HG03103 (cell line): Measurements from ENCODE around the gene CASTOR1.

Experiments
- ATAC-seq: cut with Tn5 transposase; IDR thresholded peaks from one replicate; pipeline ENCODE4 v1.9.1; 2021; ENCODE audit warnings: low read depth; ENCODE audit not compliant: unreplicated experiment

The CASTOR1 gene

DNA sequence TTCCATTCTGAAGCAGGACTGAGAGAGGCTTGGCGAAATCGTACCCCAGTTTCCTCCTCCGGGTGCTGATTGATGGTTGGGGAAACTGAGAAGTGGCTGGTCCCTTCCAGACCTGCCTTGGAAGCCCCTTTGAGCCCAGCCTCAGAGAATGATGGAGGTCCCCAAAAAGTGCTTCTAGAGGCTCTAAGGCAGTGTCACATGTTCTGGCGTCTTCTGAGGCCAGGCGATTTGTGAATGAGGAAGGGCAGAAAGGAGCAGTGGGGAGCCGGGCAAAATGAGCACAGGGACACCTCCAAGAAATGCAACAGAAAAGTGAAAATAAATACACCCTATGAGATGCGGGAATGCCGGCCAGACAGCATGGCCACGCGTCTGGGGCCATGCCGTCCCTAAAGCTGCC is 41.7 kb downstream of the CASTOR1 start:
- ATAC-seq = no peak

- no peak for ATAC-seq
These were observed 42.4 kb downstream of the CASTOR1 start for GRCh38 chr22:30246814-30247376.

DNA sequence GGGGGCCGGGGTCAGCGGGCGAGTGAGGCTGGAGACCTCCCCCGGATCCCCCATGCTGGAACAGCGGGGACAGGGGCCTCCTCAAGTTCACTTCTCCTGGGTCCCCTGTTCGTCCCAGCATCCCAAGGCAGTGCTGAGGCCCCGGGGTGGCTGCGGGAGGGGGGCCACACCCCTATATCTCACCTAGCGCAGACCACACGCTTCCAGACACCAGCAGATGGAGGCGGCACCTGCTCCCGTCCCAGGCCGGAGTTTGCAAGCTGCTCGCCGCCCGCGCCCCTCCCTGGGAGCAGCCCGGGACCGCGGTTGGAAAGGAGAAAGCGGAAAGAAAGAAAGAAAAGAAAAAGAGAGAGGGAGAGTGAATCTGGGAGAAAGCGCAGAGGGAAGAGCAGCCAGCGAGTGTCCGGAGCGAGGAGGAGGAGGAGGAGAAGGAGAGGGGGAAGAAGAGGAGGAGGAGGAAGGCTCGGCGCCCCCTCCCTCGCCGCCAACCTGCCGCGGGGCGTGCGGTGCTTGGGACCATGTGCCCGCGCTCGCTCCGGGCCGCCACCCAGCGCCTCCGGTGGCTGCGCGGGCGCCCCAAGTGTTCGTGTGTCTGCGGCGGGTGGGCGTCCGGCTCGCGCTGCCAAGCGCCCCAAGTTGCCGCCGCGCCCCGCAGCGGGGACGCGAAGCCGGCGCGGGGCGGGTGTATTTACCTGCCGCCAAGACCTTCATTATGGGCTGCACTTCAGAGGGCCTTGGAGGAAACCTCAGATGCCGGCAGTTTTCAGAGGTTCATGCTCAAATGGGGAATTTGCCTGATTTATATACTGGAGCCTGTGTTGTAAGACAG is 43.1 kb downstream of the CASTOR1 start, which contains the start of gene LIF:
TSS of gene LIF (minus strand) at position 775 of the 829 bp plus-strand sequence. CDS start at position 711, 64 bp downstream.
- no peak for ATAC-seq

GRCh38 chr22:30245181-30245984 is 43.9 kb downstream of the CASTOR1 start:
- no peak for ATAC-seq

- ATAC-seq = no peak
These were observed 44.7 kb downstream of the CASTOR1 start for GRCh38 chr22:30244641-30245040.

GRCh38 chr22:30244066-30244465 is 45.2 kb downstream of the CASTOR1 start:
- ATAC-seq = no peak

- ATAC-seq = no peak
These were observed 45.6 kb downstream of the CASTOR1 start for GRCh38 chr22:30243661-30244060.

DNA sequence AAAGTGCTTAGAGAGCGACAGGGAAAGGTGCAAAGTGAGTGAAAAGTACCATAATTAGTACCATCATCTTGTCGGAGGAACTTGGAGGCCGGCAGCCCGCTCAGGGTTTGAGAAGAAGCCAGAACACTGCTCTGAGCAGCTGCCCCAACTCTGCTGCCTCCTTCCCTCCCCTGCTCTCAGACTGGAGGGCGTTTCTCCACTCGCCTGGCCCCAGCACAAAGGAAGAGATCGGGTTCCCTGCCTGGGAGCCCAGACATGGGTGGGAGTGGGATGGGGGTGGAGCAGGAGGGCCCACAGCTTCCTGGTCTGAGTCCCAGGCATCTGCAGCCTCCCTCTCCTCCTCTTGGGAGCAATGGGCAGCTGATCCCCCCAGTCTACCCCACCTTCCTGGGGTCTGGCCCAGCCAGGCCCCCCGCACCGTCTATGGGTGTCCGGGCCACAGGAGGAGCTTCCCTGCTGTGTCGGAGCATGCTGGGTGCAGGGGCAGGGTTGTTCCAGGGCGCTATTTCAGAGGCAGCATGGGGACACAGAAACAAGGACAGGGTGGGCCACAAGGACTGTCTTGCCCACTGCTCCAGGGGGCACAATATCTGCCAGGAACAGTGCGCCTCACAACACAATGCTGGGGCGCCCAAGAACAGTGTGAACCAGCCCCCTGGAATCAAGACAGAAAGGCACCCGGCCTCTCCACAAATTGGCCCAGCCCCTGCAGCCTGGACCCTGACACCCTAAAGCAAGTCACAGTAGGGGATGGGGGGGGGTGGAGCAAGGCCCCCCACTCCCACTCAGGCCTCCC is 47.5 kb downstream of the CASTOR1 start:
- no peak for ATAC-seq

GRCh38 chr22:30240541-30241417 is 48.5 kb downstream of the CASTOR1 start:
- no peak for ATAC-seq

GRCh38 chr22:30239488-30240405 is 49.6 kb downstream of the CASTOR1 start:
- no peak for ATAC-seq

GRCh38 chr22:30238661-30239487 is 50.4 kb downstream of the CASTOR1 start:
- no peak for ATAC-seq

DNA sequence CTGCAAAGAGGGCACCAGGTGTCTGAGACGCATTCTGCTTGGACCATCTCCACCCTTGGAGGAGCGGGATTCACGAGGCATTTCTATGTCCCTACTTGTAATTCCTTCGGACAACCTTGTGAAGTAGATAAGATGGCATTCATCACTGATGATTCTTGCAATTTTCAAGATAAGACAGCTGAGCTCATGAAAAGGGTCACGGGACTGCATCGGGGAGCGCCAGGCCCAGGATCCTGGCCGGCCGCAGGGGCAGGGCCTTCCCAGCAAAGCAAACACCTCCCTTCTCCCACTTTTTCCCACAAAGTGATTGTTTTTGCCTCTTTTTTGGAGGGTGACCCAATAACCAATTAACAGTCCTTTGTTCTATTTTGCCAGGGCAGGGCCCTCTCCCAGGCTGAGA is 51.2 kb downstream of the CASTOR1 start:
- no peak for ATAC-seq

DNA sequence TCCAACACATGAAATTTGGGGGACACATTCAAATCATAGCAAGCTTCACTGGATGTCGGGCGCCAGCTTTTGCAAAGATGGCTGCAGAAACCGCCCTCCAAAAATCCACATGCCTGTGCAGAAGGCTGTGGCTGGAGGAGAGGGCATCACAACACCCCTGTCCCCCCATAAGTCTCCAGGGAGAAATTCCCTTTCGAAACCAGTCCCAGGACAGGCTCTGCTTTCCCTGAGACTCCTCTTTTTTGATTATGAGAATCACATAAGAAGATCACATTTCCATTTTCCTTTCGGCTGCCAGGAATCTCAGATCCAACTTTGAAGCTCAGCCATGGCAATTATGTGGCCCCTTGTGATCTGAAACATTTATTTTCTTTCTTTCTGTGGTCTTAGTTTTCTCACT is 52.4 kb downstream of the CASTOR1 start:
- ATAC-seq = no peak

GRCh38 chr22:30235687-30236170 is 53.6 kb downstream of the CASTOR1 start:
- no peak for ATAC-seq
